ENCODE measurements around the gene TM9SF3. TPM values are rescaled to one million over a fixed set of nuclear protein-coding genes. Genes with fewer than 3 reads are reported as not detected.

The TM9SF3 gene
- total RNA-seq, 1 donor from 2014 or later = 77.1 TPM

GRCh38 chr10:96606216-96606615, 19.4 kb upstream of the TM9SF3 start:
- TF ChIP-seq, protein P1, sequence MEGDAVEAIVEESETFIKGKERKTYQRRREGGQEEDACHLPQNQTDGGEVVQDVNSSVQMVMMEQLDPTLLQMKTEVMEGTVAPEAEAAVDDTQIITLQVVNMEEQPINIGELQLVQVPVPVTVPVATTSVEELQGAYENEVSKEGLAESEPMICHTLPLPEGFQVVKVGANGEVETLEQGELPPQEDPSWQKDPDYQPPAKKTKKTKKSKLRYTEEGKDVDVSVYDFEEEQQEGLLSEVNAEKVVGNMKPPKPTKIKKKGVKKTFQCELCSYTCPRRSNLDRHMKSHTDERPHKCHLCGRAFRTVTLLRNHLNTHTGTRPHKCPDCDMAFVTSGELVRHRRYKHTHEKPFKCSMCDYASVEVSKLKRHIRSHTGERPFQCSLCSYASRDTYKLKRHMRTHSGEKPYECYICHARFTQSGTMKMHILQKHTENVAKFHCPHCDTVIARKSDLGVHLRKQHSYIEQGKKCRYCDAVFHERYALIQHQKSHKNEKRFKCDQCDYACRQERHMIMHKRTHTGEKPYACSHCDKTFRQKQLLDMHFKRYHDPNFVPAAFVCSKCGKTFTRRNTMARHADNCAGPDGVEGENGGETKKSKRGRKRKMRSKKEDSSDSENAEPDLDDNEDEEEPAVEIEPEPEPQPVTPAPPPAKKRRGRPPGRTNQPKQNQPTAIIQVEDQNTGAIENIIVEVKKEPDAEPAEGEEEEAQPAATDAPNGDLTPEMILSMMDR (conservative IDR thresholded peaks at IDR 0.05; ENCODE audit: low read depth, low read length) = no peak
- no peak overlapping the region for H3K4me3 ChIP-seq (ENCODE audit: low read depth, low read length)
- DNase-seq (ENCODE audit: low read depth) = no peak

- no peak overlapping the region for H3K4me3 ChIP-seq (ENCODE audit: low read depth, low read length)
- TF ChIP-seq, protein P1 (conservative IDR thresholded peaks at IDR 0.05; ENCODE audit: low read depth, low read length) = no peak
- DNase-seq (ENCODE audit: low read depth) = no peak
Measured at GRCh38 chr10:96600337-96600736, 13.5 kb upstream of the TM9SF3 start.

GRCh38 chr10:96598846-96599245, 12.0 kb upstream of the TM9SF3 start:
- TF ChIP-seq, protein P1 (conservative IDR thresholded peaks at IDR 0.05; ENCODE audit: low read depth, low read length) = no peak
- H3K4me3 ChIP-seq (ENCODE audit: low read depth, low read length) = no peak overlapping the region
- no peak for DNase-seq (ENCODE audit: low read depth)

DNA sequence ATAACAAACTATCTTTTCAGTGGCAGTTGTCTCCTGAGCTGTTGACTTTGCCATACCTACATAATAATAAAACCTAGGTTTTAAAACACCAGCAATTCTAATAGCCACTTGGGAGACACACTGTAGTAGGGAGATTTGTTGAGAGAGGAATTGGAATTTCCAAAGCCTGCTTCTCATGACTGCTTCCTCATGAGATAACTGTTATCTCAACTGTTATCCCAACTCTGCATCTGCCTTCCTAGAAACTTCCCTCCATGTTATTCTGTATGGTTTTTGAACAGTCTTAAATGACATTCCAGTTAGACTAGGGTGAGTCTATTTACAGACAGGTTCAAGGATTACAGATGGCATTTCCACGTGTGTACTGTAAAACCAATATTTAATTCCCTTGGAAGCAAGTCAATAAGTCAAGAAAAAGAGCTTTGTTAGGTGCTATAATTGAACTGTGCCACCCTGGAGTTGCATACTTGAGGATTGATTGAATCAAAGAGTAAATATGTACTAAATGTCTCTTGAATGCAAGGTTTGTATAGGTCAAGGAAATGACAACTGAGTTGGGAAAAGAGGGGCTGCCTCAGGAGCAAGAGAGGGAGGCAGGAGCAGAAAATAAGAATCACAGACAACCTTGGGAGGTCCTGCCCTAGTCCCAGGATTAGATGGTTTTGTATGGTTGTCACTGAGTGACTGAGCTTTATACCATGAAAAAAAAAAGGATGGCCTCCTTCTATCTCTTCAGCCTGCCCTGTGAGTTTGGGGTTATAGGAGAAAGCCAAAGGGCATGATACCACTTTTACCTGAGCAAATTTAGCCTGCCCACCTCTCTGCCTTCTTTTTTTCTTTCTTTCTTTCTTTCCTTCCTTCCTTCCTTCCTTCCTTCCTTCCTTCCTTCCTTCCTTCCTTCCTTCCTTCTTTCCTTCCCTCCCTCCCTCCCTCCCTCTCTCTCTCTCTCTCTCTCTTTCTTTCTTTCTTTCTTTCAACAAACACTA, 9.9 kb upstream of the TM9SF3 start:
- H3K4me3 ChIP-seq (ENCODE audit: low read depth, low read length) = no peak overlapping the region
- no peak for DNase-seq (ENCODE audit: low read depth)
- TF ChIP-seq, protein P1 (conservative IDR thresholded peaks at IDR 0.05; ENCODE audit: low read depth, low read length) = no peak

DNA sequence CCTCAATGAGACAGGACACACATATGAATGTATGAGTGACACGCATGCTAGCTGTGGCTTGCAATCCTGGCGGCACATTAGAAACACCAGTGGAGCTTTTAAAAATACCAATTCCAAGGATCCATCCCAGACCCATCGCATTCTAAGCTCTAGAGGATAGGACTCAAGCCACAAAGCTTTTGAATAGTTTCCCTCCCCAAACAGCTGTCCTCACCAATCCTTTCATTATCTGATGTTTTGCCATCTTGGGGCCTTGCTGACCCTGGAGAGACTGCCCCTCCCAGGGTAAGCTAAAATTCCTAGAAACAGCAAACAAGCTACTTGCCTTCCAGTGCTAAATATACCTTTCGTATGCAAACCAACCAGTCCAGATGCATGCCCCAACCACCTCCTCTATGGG, 8.9 kb upstream of the TM9SF3 start:
- no peak for DNase-seq (ENCODE audit: low read depth)
- TF ChIP-seq, protein P1 (conservative IDR thresholded peaks at IDR 0.05; ENCODE audit: low read depth, low read length) = no peak
- H3K4me3 ChIP-seq (ENCODE audit: low read depth, low read length) = no peak overlapping the region

GRCh38 chr10:96591946-96592345, 5.1 kb upstream of the TM9SF3 start:
- no peak overlapping the region for H3K4me3 ChIP-seq (ENCODE audit: low read depth, low read length)
- DNase-seq (ENCODE audit: low read depth) = no peak
- TF ChIP-seq, protein P1 (conservative IDR thresholded peaks at IDR 0.05; ENCODE audit: low read depth, low read length) = no peak

Measured in epithelial cell of proximal tubule (primary cell).